Sigmoid colon (tissue), 7 donors: ENCODE results near the gene GPR137B. TPM values are rescaled to one million over a fixed set of nuclear protein-coding genes. Genes with fewer than 3 reads are reported as not detected.

Experiments used
- DNase-seq: peaks from one replicate; pipeline ENCODE4 v3.0.0-alpha.2; 2019
- H3K27ac ChIP-seq, 4 donors: fragments of 200-600 bp; sonication (generic); one replicate each; pipeline ENCODE4 v1.5.1; 2016 to 2019; ENCODE audit warnings: mild to moderate bottlenecking in 1 of 4
- H3K27me3 ChIP-seq, 3 donors: fragments of 200-600 bp; sonication (generic); one replicate each; pipeline ENCODE4 v1.5.1; 2019; ENCODE audit warnings: mild to moderate bottlenecking in 1 of 3
- H3K36me3 ChIP-seq, 4 donors: fragments of 200-600 bp; sonication (generic); one replicate each; pipeline ENCODE4 v1.5.1; 2016 to 2019
- H3K4me1 ChIP-seq, 4 donors: fragments of 200-600 bp; sonication (generic); one replicate each; pipeline ENCODE4 v1.5.1; 2017 to 2019
- H3K4me3 ChIP-seq, 4 donors: fragments of 200-600 bp; sonication (generic); one replicate each; pipeline ENCODE4 v1.5.1; 2017 to 2019; ENCODE audit warnings: mild to moderate bottlenecking in 2 of 4, moderate library complexity in 1 of 4
- H3K9me3 ChIP-seq, 4 donors: fragments of 200-600 bp in 3 of 4; sonication (generic) in 3 of 4; one replicate each; pipeline versions ENCODE4 v1.5.1 to v1.6.1; 2013 to 2019
- CTCF ChIP-seq, 4 experiments: fragments of 450-650 bp in 3 of 4; fragments of 200-600 bp in 1 of 4; IDR thresholded peaks; one replicate each; pipeline ENCODE4 v1.5.1; 2016 to 2019; ENCODE audit warnings: antibody characterized with exemption in 4 of 4, mild to moderate bottlenecking in 3 of 4, moderate library complexity in 2 of 4
- EP300 ChIP-seq, 4 donors: sonication (generic); formaldehyde crosslinking; IDR thresholded peaks; one replicate each; pipeline ENCODE4 v1.6.1; 2017; ENCODE audit warnings: antibody characterized with exemption in 4 of 4
- POLR2A ChIP-seq, 2 donors: fragments of 450-650 bp; IDR thresholded peaks; one replicate each; pipeline ENCODE4 v1.6.1; 2016; ENCODE audit warnings: antibody characterized with exemption in 2 of 2, mild to moderate bottlenecking in 2 of 2, moderate library complexity in 2 of 2
- POLR2AphosphoS5 ChIP-seq, 4 donors: sonication (generic); formaldehyde crosslinking; IDR thresholded peaks; one replicate each; pipeline ENCODE4 v1.6.1; 2017; ENCODE audit warnings: antibody characterized with exemption in 4 of 4
- WGBS, 2 donors: extraction: QIAGEN DNeasy Blood & Tissue Kit; methylation state at CpG; one replicate each; pipeline ENCODE4 v1.1.7; 2013; 5-methylcytosine and 5-hydroxymethylcytosine counted together
- intact Hi-C: fragments of 100-400 bp; cut with DNase I; formaldehyde crosslinking; loops from one replicate; pipeline ENCODE4 v1.15.1; 2023
- polyA plus RNA-seq, 3 donors: library from polyadenylated mRNA; stranded (reverse); fragments of 200-250 nt; gene quantifications; one replicate each; pipeline ENCODE4 v1.2.3, GENCODE V29; 2013
- total RNA-seq, 4 donors: library from RNA; depleted of rRNA; stranded (reverse); fragments of >200 nt; gene quantifications; one replicate each; pipeline ENCODE4 v1.1.0, GENCODE V29; 2016
- donor health status: healthy with polysubstance abuse.
- donor health status: Bipolar disorder and iron deficiency.
- donor health status: healthy.

GPR137B gene
- total and polyA plus RNA-seq, 7 donors: 6.0 to 25.5 (median 10.8) TPM

- Histone ChIP-seq H3K27ac (no peak overlapping the region), H3K36me3 (peaks cover 0 to 7% (median 2%) of the 10 kb centered on the region in 4 donors), H3K4me1 (no peaks in the 10 kb centered on the region), H3K9me3 (peaks cover 0 to 12% (median 0%) of the 10 kb centered on the region in 4 donors), H3K27me3 (no peaks in the 10 kb centered on the region), H3K4me3 (no peak overlapping the region)
- TF ChIP-seq POLR2A (IDR thresholded peaks at IDR 0.05) (no peak), CTCF (IDR thresholded peaks at IDR 0.05) (no peak), EP300 (IDR thresholded peaks at IDR 0.05) (no peak), POLR2AphosphoS5 (IDR thresholded peaks at IDR 0.05) (no peak)
- intact Hi-C loops: no loop called here
- no peak for DNase-seq
- WGBS, 2 donors: 91 to 93% methylated on average over 7 of the region's 7 CpGs
These were observed 21.9 kb downstream of the GPR137B start for GRCh38 chr1:236164273-236164672.

- H3K36me3 ChIP-seq: peaks cover 0 to 9% (median 2%) of the 10 kb centered on the region in 4 donors
- H3K4me3 ChIP-seq: no peak overlapping the region
- no peaks in the 10 kb centered on the region for H3K4me1 ChIP-seq
- H3K27ac ChIP-seq: no peak overlapping the region
- TF ChIP-seq CTCF (IDR thresholded peaks at IDR 0.05) (no peak), POLR2AphosphoS5 (IDR thresholded peaks at IDR 0.05) (no peak), POLR2A (IDR thresholded peaks at IDR 0.05) (no peak), EP300 (IDR thresholded peaks at IDR 0.05) (no peak)
- WGBS, 2 donors: 97 to 98% methylated on average over 10 of the region's 10 CpGs
- intact Hi-C loops: no loop called here
- no peaks in the 10 kb centered on the region for H3K27me3 ChIP-seq
- peaks cover 0 to 12% (median 0%) of the 10 kb centered on the region in 4 donors for H3K9me3 ChIP-seq
- no peak for DNase-seq
These were observed 23.1 kb downstream of the GPR137B start for GRCh38 chr1:236165238-236165981.

GRCh38 chr1:236166041-236166440 lies 23.7 kb downstream of the GPR137B start:
- no peaks in the 10 kb centered on the region for H3K27me3 ChIP-seq
- intact Hi-C loops: no loop called here
- no peak overlapping the region for H3K27ac ChIP-seq
- peaks cover 0 to 12% (median 0%) of the 10 kb centered on the region in 4 donors for H3K9me3 ChIP-seq
- peaks cover 0 to 9% (median 2%) of the 10 kb centered on the region in 4 donors for H3K36me3 ChIP-seq
- no peaks in the 10 kb centered on the region for H3K4me1 ChIP-seq
- TF ChIP-seq POLR2A (IDR thresholded peaks at IDR 0.05): no peak
- TF ChIP-seq EP300 (IDR thresholded peaks at IDR 0.05): no peak
- no peak for TF ChIP-seq CTCF (IDR thresholded peaks at IDR 0.05)
- TF ChIP-seq POLR2AphosphoS5 (IDR thresholded peaks at IDR 0.05): no peak
- 96% methylated on average over 6 of the region's 6 CpGs for WGBS, 2 donors
- no peak overlapping the region for H3K4me3 ChIP-seq
- no peak for DNase-seq

GRCh38 chr1:236167154-236167553 lies 24.8 kb downstream of the GPR137B start:
- H3K27ac ChIP-seq: no peak overlapping the region
- H3K4me1 ChIP-seq: no peaks in the 10 kb centered on the region
- TF ChIP-seq POLR2A (IDR thresholded peaks at IDR 0.05): no peak
- TF ChIP-seq EP300 (IDR thresholded peaks at IDR 0.05): no peak
- no peak for TF ChIP-seq CTCF (IDR thresholded peaks at IDR 0.05)
- TF ChIP-seq POLR2AphosphoS5 (IDR thresholded peaks at IDR 0.05): no peak
- peaks cover 0 to 9% (median 2%) of the 10 kb centered on the region in 4 donors for H3K36me3 ChIP-seq
- intact Hi-C loops: no loop called here
- no peak for DNase-seq
- no peak overlapping the region for H3K4me3 ChIP-seq
- peaks cover 0 to 4% (median 0%) of the 10 kb centered on the region in 4 donors for H3K9me3 ChIP-seq
- no peaks in the 10 kb centered on the region for H3K27me3 ChIP-seq
- 91 to 96% methylated on average over 7 of the region's 7 CpGs for WGBS, 2 donors
